Gastroesophageal sphincter (tissue), 4 donors: ENCODE measurements around the gene NOTUM. TPM values are rescaled to one million over a fixed set of nuclear protein-coding genes. Genes with fewer than 3 reads are reported as not detected.
A peak's percentile ranks its signal among the peaks of the same experiment; 100 is the strongest.

ENCODE experiments used
- ATAC-seq: fragments of 150-250 bp; one replicate; pipeline ENCODE4 v1.9.1; 2016; ENCODE audit warnings: mild to moderate bottlenecking, moderate library complexity
- H3K27ac ChIP-seq, 4 donors: fragments of 200-600 bp; sonication (generic) in 3 of 4; 1 replicate in 3 of 4; 2 replicates in 1 of 4; pipeline ENCODE4 v1.5.1; 2016 to 2019
- H3K27me3 ChIP-seq: fragments of 200-600 bp; sonication (generic); one replicate; pipeline ENCODE4 v1.5.1; 2019
- H3K36me3 ChIP-seq, 2 donors: fragments of 200-600 bp; sonication (generic); one replicate each; pipeline ENCODE4 v1.5.1; 2019; ENCODE audit warnings: control low read depth in 1 of 2
- H3K4me1 ChIP-seq, 3 donors: fragments of 200-600 bp; sonication (generic); 1 replicate in 2 of 3; 2 replicates in 1 of 3; pipeline ENCODE4 v1.5.1; 2016 to 2019; ENCODE audit warnings: control low read depth in 2 of 3
- H3K4me3 ChIP-seq, 2 donors: fragments of 200-600 bp; sonication (generic); one replicate each; pipeline ENCODE4 v1.5.1; 2019; ENCODE audit warnings: mild to moderate bottlenecking in 1 of 2, moderate library complexity in 1 of 2
- H3K9me3 ChIP-seq, 3 donors: fragments of 200-600 bp; sonication (generic); one replicate each; pipeline ENCODE4 v1.5.1; 2017 to 2019; ENCODE audit warnings: control low read depth in 2 of 3
- EP300 ChIP-seq: sonication (generic); formaldehyde crosslinking; IDR thresholded peaks from one replicate; pipeline ENCODE4 v1.6.1; 2017; ENCODE audit warnings: antibody characterized with exemption, mild to moderate bottlenecking
- POLR2A ChIP-seq, 2 donors: fragments of 450-650 bp; IDR thresholded peaks; one replicate each; pipeline ENCODE4 v1.6.1; 2017; ENCODE audit warnings: antibody characterized with exemption in 2 of 2, mild to moderate bottlenecking in 2 of 2, moderate library complexity in 1 of 2
- POLR2AphosphoS5 ChIP-seq: sonication (generic); formaldehyde crosslinking; IDR thresholded peaks from one replicate; pipeline ENCODE4 v1.6.1; 2017; ENCODE audit warnings: antibody characterized with exemption
- WGBS, 2 donors: methylation state at CpG; one replicate each; pipeline ENCODE4 v1.1.5; 2018; ENCODE audit warnings: low coverage in 1 of 2; 5-methylcytosine and 5-hydroxymethylcytosine counted together
- total RNA-seq, 4 donors: library from RNA; depleted of rRNA; stranded (reverse); fragments of >200 nt; gene quantifications; one replicate each; pipeline ENCODE4 v1.1.0, GENCODE V29; 2016
- TF ChIP-seq, protein P1 (sequence below), 4 experiments: fragments of 200-600 bp in 2 of 4; fragments of 450-650 bp in 2 of 4; sonication (generic) in 1 of 4; IDR thresholded peaks; one replicate each; pipeline ENCODE4 v1.5.1; 2017 to 2019; ENCODE audit warnings: antibody characterized with exemption in 4 of 4, mild to moderate bottlenecking in 2 of 4, moderate library complexity in 2 of 4

NOTUM gene
- total RNA-seq, 4 donors from 2014 or later: 0.22 TPM; not detected in 3

DNA sequence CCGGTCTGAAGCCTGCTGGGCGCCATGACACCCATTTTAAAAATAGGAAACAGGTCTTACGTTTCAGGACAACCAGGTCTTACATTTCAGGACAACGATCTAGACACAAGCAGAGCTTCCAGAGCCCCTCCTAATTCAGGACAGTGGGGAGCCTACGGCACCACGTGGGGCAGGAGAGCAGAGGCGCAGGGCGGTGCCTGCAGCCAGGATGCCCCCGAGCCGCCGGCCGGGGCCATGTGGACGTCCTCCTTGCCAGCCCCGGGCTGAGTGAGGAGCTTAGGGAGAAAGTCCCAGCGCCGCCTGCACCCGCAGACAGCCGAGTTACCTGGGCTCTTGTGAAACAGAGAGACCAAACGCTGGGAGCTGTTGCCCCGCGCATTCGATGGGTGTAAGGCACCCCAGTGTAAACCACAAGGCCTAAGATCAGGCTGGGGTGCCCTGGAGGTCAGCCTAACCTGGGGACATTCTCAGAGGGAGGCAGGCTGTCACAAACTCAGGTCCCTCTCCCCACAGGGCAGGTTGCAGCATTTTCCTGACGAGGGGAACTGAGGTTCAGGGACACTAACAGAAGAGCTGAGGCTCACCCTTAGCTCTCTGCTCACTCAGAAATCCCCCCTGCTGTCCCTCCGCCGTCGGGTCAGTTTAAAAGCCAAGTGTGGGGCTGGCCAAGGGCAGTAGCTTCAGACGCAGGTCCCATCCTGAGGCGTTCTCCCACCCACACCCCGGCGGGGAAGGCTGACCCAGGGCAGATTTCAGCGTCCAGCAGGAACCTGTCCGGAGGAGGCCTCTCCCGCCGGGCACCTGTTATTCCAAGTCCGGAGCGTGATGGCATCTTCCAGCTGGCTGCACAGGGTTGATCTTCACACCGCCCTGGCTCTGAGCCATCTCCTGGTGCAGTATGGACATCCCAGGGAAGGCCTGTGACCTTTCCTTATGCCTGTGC is 1.8 kb upstream of the NOTUM start:
- Histone ChIP-seq H3K27ac (no peak overlapping the region), H3K9me3 (no peaks in the 10 kb centered on the region), H3K27me3 (peaks cover 92% of the 10 kb centered on the region), H3K4me3 (no peak overlapping the region), H3K36me3 (no peaks in the 10 kb centered on the region), H3K4me1 (peaks cover 0 to 46% (median 14%) of the 10 kb centered on the region in 3 donors)
- TF ChIP-seq POLR2AphosphoS5 (no peak), POLR2A (IDR thresholded peaks at IDR 0.05) (no peak), EP300 (no peak)
- TF ChIP-seq, protein P1, sequence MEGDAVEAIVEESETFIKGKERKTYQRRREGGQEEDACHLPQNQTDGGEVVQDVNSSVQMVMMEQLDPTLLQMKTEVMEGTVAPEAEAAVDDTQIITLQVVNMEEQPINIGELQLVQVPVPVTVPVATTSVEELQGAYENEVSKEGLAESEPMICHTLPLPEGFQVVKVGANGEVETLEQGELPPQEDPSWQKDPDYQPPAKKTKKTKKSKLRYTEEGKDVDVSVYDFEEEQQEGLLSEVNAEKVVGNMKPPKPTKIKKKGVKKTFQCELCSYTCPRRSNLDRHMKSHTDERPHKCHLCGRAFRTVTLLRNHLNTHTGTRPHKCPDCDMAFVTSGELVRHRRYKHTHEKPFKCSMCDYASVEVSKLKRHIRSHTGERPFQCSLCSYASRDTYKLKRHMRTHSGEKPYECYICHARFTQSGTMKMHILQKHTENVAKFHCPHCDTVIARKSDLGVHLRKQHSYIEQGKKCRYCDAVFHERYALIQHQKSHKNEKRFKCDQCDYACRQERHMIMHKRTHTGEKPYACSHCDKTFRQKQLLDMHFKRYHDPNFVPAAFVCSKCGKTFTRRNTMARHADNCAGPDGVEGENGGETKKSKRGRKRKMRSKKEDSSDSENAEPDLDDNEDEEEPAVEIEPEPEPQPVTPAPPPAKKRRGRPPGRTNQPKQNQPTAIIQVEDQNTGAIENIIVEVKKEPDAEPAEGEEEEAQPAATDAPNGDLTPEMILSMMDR (IDR thresholded peaks at IDR 0.05): no peak
- ATAC-seq: no peak
- 54 to 61% methylated on average over 5 to 10 of the region's 37 CpGs for WGBS, 2 donors

DNA sequence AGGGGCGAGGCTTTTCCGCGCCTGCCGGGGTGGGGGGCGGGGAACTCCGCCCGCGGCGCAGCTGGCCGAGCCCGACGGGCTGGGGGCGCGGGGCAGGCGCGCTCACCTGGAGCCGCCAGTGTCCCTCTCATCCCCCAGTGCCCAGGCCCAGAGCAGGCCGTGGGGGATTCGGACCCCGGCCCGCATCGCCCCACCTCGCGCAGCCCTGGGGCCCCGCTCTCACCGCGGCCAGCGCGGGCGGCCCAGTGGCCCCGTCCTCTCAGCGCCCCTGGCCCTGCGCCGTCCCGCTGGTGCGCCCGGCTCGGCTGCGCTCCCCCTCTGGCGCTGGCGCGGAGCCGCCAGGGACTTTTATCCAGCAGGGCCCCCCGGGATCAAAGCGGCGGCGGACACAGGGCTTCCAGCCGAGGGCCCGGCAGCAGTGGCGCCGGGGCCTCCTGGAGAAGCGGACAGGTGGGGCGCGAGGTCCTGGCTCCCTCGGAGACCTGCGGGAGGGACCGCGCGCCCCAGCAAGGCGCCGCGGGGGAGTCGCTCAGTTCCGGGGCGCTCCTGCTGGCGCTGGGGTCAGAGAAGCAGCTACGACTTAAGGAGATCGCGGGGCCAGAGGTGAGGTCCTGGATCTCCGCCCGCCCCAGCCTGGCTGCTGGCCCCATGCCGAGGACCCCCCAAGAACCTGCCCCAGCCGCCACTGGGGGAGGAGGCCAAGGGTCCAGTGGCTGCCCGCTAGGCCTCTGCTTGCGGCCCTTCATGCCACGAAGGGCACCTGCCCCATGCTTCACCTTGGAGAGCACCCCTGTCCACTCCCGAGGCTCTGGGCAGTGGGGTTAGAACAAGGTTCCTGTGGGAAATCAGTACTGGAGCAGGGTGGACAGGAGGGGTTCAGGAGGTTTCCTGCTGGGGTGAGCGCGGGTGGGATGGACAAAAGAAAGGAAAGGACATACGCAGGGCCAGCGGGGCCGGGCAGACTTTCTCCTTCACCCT is 823 bp upstream of the NOTUM start:
- 68% methylated on average over 3 of the region's 82 CpGs; no CpG with 5 or more reads in 1 of the 2 donors for WGBS, 2 donors

DNA sequence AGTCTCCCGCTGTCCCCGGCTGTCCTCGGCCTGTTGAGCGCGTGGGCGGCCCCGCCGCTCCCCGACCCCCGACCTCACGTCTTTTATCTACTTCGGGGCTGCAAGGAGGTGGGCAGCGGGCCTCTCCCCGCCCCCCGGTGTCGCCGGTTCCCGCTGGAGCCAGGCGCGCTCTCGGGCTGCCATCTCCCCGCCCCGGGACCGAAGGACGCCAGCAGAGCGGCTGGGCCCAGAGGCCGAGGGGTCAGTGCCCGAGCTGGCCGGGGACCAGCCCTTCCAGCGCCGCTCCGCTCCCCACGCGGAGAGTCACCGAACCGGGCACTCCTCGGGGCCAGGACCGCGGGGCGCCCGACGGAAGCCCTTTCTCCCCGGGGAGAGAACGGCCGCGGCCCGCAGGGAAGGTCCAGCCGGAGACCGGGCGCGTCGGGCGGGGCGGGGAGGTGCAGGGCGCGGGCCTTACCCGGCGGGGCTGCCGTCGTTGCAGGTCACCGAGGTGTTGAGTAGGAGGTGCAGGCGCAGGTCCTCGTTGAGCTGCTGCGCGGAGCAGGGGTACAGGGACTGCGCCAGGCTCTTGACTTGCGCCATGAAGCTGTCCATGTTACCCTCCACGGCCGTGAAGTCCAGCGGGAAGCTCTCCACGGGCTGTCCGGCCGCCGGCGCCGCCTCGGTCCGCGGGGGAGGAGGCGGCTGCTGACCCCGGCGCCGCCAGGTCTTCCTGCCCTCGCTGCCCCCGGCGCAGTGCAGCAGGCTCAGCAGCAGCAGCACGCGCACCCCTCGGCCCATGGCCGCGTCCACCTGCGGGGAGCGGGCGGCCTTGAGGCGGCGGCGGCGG is 643 bp downstream of the NOTUM start:
- Histone ChIP-seq H3K4me3 (peak overlapping the region; percentile 18 to 49), H3K36me3 (no peaks in the 10 kb centered on the region), H3K27me3 (peaks cover 94% of the 10 kb centered on the region), H3K27ac (no peak overlapping the region), H3K4me1 (peaks cover 0 to 32% (median 9%) of the 10 kb centered on the region in 3 donors), H3K9me3 (no peaks in the 10 kb centered on the region)
- no CpG with 5 or more reads among the region's 98 CpGs for WGBS, 2 donors
- TF ChIP-seq, protein P1 (IDR thresholded peaks at IDR 0.05): no peak
- no peak for TF ChIP-seq POLR2A (IDR thresholded peaks at IDR 0.05)
- no peak for TF ChIP-seq EP300
- no peak for TF ChIP-seq POLR2AphosphoS5
- ATAC-seq: no peak

More for the DNA sequence above, 823 bp upstream of the NOTUM start:
- H3K4me1 ChIP-seq: peaks cover 0 to 37% (median 9%) of the 10 kb centered on the region in 3 donors
- no peaks in the 10 kb centered on the region for H3K9me3 ChIP-seq
- peaks cover 93% of the 10 kb centered on the region for H3K27me3 ChIP-seq
- TF ChIP-seq POLR2AphosphoS5 (no peak), POLR2A (IDR thresholded peaks at IDR 0.05) (no peak), EP300 (no peak)
- TF ChIP-seq, protein P1 (IDR thresholded peaks at IDR 0.05): no peak
- ATAC-seq: no peak
- no peaks in the 10 kb centered on the region for H3K36me3 ChIP-seq
- H3K4me3 ChIP-seq: peak overlapping the region in 1 of 2 donors; percentile 49
- no peak overlapping the region for H3K27ac ChIP-seq

DNA sequence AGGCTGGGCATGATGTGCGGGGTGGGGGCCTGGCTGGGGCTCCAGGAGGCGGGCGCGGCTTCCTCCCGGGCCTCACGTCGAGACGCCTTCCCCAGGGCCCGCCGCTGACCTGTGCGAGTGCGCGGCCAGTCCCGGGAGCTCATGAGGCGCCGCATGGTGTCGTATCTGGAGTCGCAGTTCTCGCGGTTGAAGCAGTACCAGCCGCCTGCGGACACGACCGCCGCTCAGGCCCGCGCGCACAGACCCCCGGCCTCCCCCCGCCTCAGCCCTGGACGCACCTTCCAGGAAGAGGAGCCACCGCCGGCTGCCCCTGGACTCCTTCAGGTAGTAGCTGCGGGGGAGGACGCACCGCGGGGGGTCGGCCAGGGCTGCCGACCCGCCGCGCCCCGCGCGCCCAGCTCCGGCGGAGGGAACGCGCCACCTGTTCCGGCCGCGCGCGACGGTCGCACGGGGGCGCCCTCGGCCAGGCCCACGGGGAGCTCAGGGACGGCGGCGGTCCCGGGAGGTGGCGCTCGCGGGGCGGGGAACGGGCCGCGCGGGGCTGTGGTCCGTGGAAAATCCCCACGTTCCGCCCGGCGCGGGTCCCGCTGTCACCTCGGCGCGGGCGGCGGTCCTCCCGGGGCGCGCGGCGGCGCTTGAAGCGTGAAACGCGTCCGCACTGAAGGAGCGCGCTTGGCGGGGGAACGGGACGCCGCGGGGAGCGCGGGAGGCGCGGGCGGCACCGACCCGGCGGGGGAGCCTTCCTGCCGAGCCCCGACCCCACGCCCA is 1.4 kb downstream of the NOTUM start:
- H3K9me3 ChIP-seq: no peaks in the 10 kb centered on the region
- ATAC-seq: peak; percentile 89
- no CpG with 5 or more reads among the region's 112 CpGs for WGBS, 2 donors
- TF ChIP-seq POLR2AphosphoS5 (no peak), EP300 (no peak), POLR2A (IDR thresholded peaks at IDR 0.05) (no peak)
- TF ChIP-seq, protein P1 (IDR thresholded peaks at IDR 0.05): peak in 3 of 4 experiments; percentile 87 to 98 (median 97)
- H3K27ac ChIP-seq: no peak overlapping the region
- H3K4me1 ChIP-seq: peaks cover 0 to 32% (median 9%) of the 10 kb centered on the region in 3 donors
- H3K36me3 ChIP-seq: no peaks in the 10 kb centered on the region
- peaks cover 100% of the 10 kb centered on the region for H3K27me3 ChIP-seq
- H3K4me3 ChIP-seq: peak overlapping the region; percentile 18 to 49
